Stomach (tissue), 4 donors: ENCODE results near the gene EPG5.

Source experiments
- EP300 ChIP-seq: sonication (generic); formaldehyde crosslinking; IDR thresholded peaks from one replicate; pipeline ENCODE4 v1.6.1; 2017; ENCODE audit warnings: antibody characterized with exemption
- POLR2A ChIP-seq, 4 donors: fragments of 450-650 bp; IDR thresholded peaks; one replicate each; pipeline ENCODE4 v1.6.1; 2016; ENCODE audit warnings: antibody characterized with exemption in 4 of 4, control low read depth in 2 of 4, mild to moderate bottlenecking in 1 of 4, moderate library complexity in 1 of 4
- POLR2AphosphoS5 ChIP-seq, 3 donors: sonication (generic); formaldehyde crosslinking; IDR thresholded peaks; one replicate each; pipeline ENCODE4 v1.6.1; 2016; ENCODE audit warnings: antibody characterized with exemption in 3 of 3
- TF ChIP-seq, protein P1 (sequence below), 7 experiments: fragments of 450-650 bp in 4 of 7; fragments of 200-600 bp in 3 of 7; sonication (generic) in 3 of 7; IDR thresholded peaks; one replicate each; pipeline ENCODE4 v1.5.1; 2016 to 2019; ENCODE audit warnings: antibody characterized with exemption in 7 of 7, control low read depth in 2 of 7, mild to moderate bottlenecking in 1 of 7

DNA sequence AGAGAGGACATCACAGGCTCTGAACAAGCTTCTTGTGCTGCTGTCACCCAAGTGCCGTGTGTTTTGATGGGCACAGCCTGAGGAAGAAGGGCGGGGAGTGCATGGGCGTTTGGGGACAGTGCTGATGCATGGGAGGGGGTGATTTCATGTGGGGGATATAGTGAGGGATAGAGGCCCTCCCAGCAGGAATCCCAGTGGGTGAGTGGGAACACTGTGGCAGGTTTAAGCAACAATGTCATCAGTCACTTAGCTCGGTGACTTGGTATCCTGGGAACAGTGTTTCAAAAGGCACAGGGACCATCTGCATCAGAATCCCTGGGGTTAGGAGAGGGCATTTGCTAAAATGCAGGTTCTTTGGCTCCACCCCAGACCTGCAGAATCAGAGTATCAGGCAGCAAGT lies 141.0 kb downstream of the EPG5 start:
- no peak for TF ChIP-seq EP300
- TF ChIP-seq, protein P1, sequence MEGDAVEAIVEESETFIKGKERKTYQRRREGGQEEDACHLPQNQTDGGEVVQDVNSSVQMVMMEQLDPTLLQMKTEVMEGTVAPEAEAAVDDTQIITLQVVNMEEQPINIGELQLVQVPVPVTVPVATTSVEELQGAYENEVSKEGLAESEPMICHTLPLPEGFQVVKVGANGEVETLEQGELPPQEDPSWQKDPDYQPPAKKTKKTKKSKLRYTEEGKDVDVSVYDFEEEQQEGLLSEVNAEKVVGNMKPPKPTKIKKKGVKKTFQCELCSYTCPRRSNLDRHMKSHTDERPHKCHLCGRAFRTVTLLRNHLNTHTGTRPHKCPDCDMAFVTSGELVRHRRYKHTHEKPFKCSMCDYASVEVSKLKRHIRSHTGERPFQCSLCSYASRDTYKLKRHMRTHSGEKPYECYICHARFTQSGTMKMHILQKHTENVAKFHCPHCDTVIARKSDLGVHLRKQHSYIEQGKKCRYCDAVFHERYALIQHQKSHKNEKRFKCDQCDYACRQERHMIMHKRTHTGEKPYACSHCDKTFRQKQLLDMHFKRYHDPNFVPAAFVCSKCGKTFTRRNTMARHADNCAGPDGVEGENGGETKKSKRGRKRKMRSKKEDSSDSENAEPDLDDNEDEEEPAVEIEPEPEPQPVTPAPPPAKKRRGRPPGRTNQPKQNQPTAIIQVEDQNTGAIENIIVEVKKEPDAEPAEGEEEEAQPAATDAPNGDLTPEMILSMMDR (IDR thresholded peaks at IDR 0.05), result no peak
- no peak for TF ChIP-seq POLR2AphosphoS5 (IDR thresholded peaks at IDR 0.05)
- no peak for TF ChIP-seq POLR2A (IDR thresholded peaks at IDR 0.05)
